Lower leg skin (tissue), 3 donors: Measurements from ENCODE around the gene ZNF524.

Experiments used
- POLR2A ChIP-seq, 2 donors: fragments of 450-650 bp; IDR thresholded peaks; one replicate each; pipeline ENCODE4 v1.6.1; 2016 to 2017; ENCODE audit warnings: antibody characterized with exemption in 2 of 2, mild to moderate bottlenecking in 1 of 2, moderate library complexity in 1 of 2
- TF ChIP-seq, protein P1 (sequence below), 3 donors: fragments of 450-650 bp; IDR thresholded peaks; one replicate each; pipeline ENCODE4 v1.5.1; 2016; ENCODE audit warnings: antibody characterized with exemption in 3 of 3, mild to moderate bottlenecking in 3 of 3, moderate library complexity in 2 of 3

DNA sequence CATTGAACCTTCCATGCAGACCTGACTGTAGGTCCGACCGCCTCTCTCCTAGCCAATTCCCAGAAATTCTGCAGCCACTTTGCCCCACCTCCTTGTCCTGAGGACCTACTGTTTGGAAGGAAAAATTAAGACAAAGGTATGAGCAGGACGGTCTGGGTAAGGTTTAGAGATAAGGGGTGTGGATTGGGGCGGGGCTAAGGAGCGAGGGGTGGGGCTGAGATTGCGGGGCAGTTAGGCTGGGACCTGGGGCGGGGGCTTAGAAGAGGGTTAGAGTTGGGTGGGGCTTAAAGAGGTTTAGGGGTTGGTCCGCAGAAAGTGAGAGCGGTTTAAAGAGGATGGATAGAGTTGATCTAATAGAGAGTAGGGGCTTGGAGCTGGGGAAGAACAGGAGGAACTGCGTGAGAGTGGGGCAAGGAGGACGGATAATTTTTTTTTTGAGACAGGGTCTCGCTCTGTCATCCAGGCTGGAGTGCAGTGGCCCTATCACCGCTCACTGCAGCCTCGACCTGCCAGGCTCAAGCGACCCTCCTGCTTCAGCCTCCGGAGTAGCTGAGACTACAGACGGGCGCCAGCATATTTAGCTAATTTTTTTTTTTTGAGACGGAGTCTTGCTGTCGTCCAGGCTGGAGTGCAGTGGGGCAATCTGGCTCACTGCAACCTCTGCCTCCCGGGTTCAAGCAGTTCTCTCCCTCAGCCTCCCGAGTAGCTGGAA is 3.6 kb downstream of the ZNF524 start:
- TF ChIP-seq, protein P1, sequence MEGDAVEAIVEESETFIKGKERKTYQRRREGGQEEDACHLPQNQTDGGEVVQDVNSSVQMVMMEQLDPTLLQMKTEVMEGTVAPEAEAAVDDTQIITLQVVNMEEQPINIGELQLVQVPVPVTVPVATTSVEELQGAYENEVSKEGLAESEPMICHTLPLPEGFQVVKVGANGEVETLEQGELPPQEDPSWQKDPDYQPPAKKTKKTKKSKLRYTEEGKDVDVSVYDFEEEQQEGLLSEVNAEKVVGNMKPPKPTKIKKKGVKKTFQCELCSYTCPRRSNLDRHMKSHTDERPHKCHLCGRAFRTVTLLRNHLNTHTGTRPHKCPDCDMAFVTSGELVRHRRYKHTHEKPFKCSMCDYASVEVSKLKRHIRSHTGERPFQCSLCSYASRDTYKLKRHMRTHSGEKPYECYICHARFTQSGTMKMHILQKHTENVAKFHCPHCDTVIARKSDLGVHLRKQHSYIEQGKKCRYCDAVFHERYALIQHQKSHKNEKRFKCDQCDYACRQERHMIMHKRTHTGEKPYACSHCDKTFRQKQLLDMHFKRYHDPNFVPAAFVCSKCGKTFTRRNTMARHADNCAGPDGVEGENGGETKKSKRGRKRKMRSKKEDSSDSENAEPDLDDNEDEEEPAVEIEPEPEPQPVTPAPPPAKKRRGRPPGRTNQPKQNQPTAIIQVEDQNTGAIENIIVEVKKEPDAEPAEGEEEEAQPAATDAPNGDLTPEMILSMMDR (IDR thresholded peaks at IDR 0.05), result no peak
- no peak for TF ChIP-seq POLR2A (IDR thresholded peaks at IDR 0.05)
